Heart left ventricle (tissue), 16 donors: Measurements from ENCODE around the gene MYCBP2. TPM values are rescaled to one million over a fixed set of nuclear protein-coding genes. Genes with fewer than 3 reads are reported as not detected.

Experiments
- ATAC-seq, 4 donors: fragments of 200-7000 bp; cut with Tn5 transposase; one replicate each; pipeline ENCODE4 v1.9.1; 2020 to 2022; ENCODE audit warnings: moderate library complexity in 4 of 4, mild to moderate bottlenecking in 3 of 4, moderate number of reproducible peaks in 1 of 4
- DNase-seq, 5 donors: peaks; one replicate each; pipeline ENCODE4 v3.0.0-alpha.2; 2020
- H3K27ac ChIP-seq, 12 donors: fragments of 200-600 bp; sonication (generic) in 4 of 12; one replicate each; pipeline versions ENCODE4 v1.5.0 to v1.8.0; 2016 to 2022; ENCODE audit warnings: mild to moderate bottlenecking in 2 of 12
- H3K27me3 ChIP-seq, 9 donors: fragments of 200-600 bp; sonication (generic) in 2 of 9; one replicate each; pipeline versions ENCODE4 v1.5.1 to v1.8.0; 2016 to 2022; ENCODE audit warnings: mild to moderate bottlenecking in 3 of 9
- H3K36me3 ChIP-seq, 9 donors: fragments of 200-600 bp; sonication (generic) in 2 of 9; one replicate each; pipeline versions ENCODE4 v1.5.0 to v1.8.0; 2018 to 2022; ENCODE audit warnings: mild to moderate bottlenecking in 2 of 9
- H3K4me1 ChIP-seq, 12 donors: fragments of 200-600 bp; sonication (generic) in 4 of 12; one replicate each; pipeline versions ENCODE4 v1.5.0 to v1.8.0; 2016 to 2022; ENCODE audit warnings: mild to moderate bottlenecking in 3 of 12
- H3K4me3 ChIP-seq, 12 donors: fragments of 200-600 bp; sonication (generic) in 4 of 12; one replicate each; pipeline versions ENCODE4 v1.5.0 to v1.8.0; 2017 to 2022; ENCODE audit warnings: mild to moderate bottlenecking in 9 of 12, moderate library complexity in 4 of 12
- H3K9me3 ChIP-seq, 12 donors: fragments of 200-600 bp; sonication (generic) in 4 of 12; one replicate each; pipeline versions ENCODE4 v1.5.0 to v1.8.0; 2016 to 2022; ENCODE audit warnings: mild to moderate bottlenecking in 1 of 12
- CTCF ChIP-seq, 12 donors: fragments of 200-600 bp; sonication (generic) in 4 of 12; IDR thresholded peaks; one replicate each; pipeline versions ENCODE4 v1.5.0 to v1.8.0; 2018 to 2022; ENCODE audit warnings: antibody characterized with exemption in 12 of 12, mild to moderate bottlenecking in 5 of 12
- POLR2A ChIP-seq, 2 donors: fragments of 450-650 bp; IDR thresholded peaks; one replicate each; pipeline ENCODE4 v1.6.1; 2017; ENCODE audit warnings: antibody characterized with exemption in 2 of 2, mild to moderate bottlenecking in 2 of 2, moderate library complexity in 2 of 2
- WGBS, 4 donors: extraction: QIAGEN DNeasy Blood & Tissue Kit in 2 of 4; methylation state at CpG; one replicate each; pipeline versions ENCODE4 v1.1.5 to v1.1.7; 2013 to 2018; 5-methylcytosine and 5-hydroxymethylcytosine counted together
- intact Hi-C, 10 donors: fragments of 100-400 bp; cut with DNase I; formaldehyde crosslinking; loops; one replicate each; pipeline versions ENCODE4 v1.11.1 to v1.14.2; 2022
- polyA plus RNA-seq, 2 donors: library from polyadenylated mRNA; stranded (reverse); fragments of 200-250 nt; gene quantifications; one replicate each; pipeline ENCODE4 v1.2.3, GENCODE V29; 2013
- total RNA-seq, 9 donors: library from RNA; depleted of rRNA in 2 of 9; stranded (reverse); fragments of >200 nt in 2 of 9; fragmentation: NEBNext Ultra II Directional in 3 of 9; extraction: Animal tissue kit (Norgen Biotek cat#: 25700) in 3 of 9; gene quantifications; one replicate each; pipeline versions ENCODE4 v1.1.0 to v1.2.4, GENCODE V29; 2016 to 2023
- donor health status: ischemic (EF 13 %, LVEDD 7.1; RV severe dilation, severe dysfunction).
- donor health status: healthy with polysubstance abuse.
- donor health status: DM: no; HTN: yes; CAD: no.
- donor health status: DM: no; HTN: no; CAD: no.
- donor health status: ischemic (EF 25% LVEDD 6.9; RV normal size, moderate dysfunction).
- donor health status: ischemic (EF 25% LVEDD 5.7; RV mildly dilated, moderate dysfunction).
- donor health status: healthy.
- donor health status: DM: yes; HTN: yes; CAD: no.
- donor health status: ischemic (EF 35%, LVEDD 5.7; RV mildly dilated, moderate dysfunction).
- donor health status: nonischemic (EF 11% LVEDD 7.7; RV severe dilation, severe dysfunction).
- donor health status: DM: yes; HTN: yes; CAD: no.
- donor health status: PGD.
- donor health status: ischemic (EF 29% LVEDD 5.4; RV normal size, mild dysfunction).
- donor health status: nonischemic (EF 23%, LVEDD 6.1; RV moderate dilation, normal function).

Gene MYCBP2
- total and polyA plus RNA-seq, 11 donors, result 15.7 to 85.6 (median 58.2) TPM

GRCh38 chr13:77138813-77139212, 188.1 kb downstream of the MYCBP2 start:
- Histone ChIP-seq H3K4me3 (no peak overlapping the region), H3K9me3 (no peaks in the 10 kb centered on the region), H3K27me3 (no peaks in the 10 kb centered on the region), H3K27ac (no peak overlapping the region), H3K4me1 (peaks cover 0 to 3% (median 0%) of the 10 kb centered on the region in 12 donors), H3K36me3 (peaks cover 0 to 98% (median 71%) of the 10 kb centered on the region in 9 donors)
- DNase-seq (no peak), ATAC-seq (no peak)
- intact Hi-C loops, result no loop called here
- 90 to 95% (median 93%) methylated on average over 2 of the region's 2 CpGs for WGBS, 4 donors
- TF ChIP-seq POLR2A (IDR thresholded peaks at IDR 0.05) (no peak), CTCF (IDR thresholded peaks at IDR 0.05) (no peak)

GRCh38 chr13:77136902-77137420, 189.9 kb downstream of the MYCBP2 start:
- Histone ChIP-seq H3K27me3 (no peaks in the 10 kb centered on the region), H3K4me1 (peaks cover 0 to 3% (median 0%) of the 10 kb centered on the region in 12 donors), H3K36me3 (peaks cover 0 to 95% (median 66%) of the 10 kb centered on the region in 9 donors), H3K9me3 (no peaks in the 10 kb centered on the region), H3K4me3 (no peak overlapping the region), H3K27ac (no peak overlapping the region)
- intact Hi-C loops, result no loop called here
- TF ChIP-seq CTCF (IDR thresholded peaks at IDR 0.05) (no peak), POLR2A (IDR thresholded peaks at IDR 0.05) (no peak)
- DNase-seq (no peak), ATAC-seq (no peak)
- 71 to 83% (median 82%) methylated on average over 3 of the region's 3 CpGs for WGBS, 4 donors

GRCh38 chr13:77124423-77124822, 202.5 kb downstream of the MYCBP2 start:
- no peaks in the 10 kb centered on the region for H3K27me3 ChIP-seq
- H3K4me1 ChIP-seq, result peaks cover 0 to 9% (median 0%) of the 10 kb centered on the region in 12 donors
- H3K4me3 ChIP-seq, result no peak overlapping the region
- no peaks in the 10 kb centered on the region for H3K9me3 ChIP-seq
- intact Hi-C loops, result no loop called here
- DNase-seq, result no peak
- peaks cover 0 to 79% (median 51%) of the 10 kb centered on the region in 9 donors for H3K36me3 ChIP-seq
- ATAC-seq, result no peak
- TF ChIP-seq CTCF (IDR thresholded peaks at IDR 0.05) (no peak), POLR2A (IDR thresholded peaks at IDR 0.05) (no peak)
- 88 to 100% (median 97%) methylated on average over 1 of the region's 1 CpG for WGBS, 4 donors
- H3K27ac ChIP-seq, result no peak overlapping the region

GRCh38 chr13:77118134-77118533, 208.8 kb downstream of the MYCBP2 start:
- H3K9me3 ChIP-seq, result no peaks in the 10 kb centered on the region
- H3K27me3 ChIP-seq, result no peaks in the 10 kb centered on the region
- intact Hi-C loops, result no loop called here
- no peaks in the 10 kb centered on the region for H3K4me1 ChIP-seq
- H3K4me3 ChIP-seq, result no peak overlapping the region
- no peak for ATAC-seq
- 85 to 95% (median 94%) methylated on average over 3 of the region's 3 CpGs for WGBS, 4 donors
- no peak overlapping the region for H3K27ac ChIP-seq
- no peak for DNase-seq
- no peak for TF ChIP-seq CTCF (IDR thresholded peaks at IDR 0.05)
- no peak for TF ChIP-seq POLR2A (IDR thresholded peaks at IDR 0.05)
- H3K36me3 ChIP-seq, result peaks cover 0 to 81% (median 36%) of the 10 kb centered on the region in 9 donors
